GM12878 (cell line): ENCODE data around the gene DGCR8. TPM values are rescaled to one million over a fixed set of nuclear protein-coding genes. Genes with fewer than 3 reads are reported as not detected.
A peak's percentile ranks its signal among the peaks of the same experiment; 100 is the strongest.

Experiments
- ATAC-seq: fragments of 200-7000 bp; cut with Tn5 transposase; 3 replicates; pipeline ENCODE4 v1.9.1; 2020; ENCODE audit warnings: mild to moderate bottlenecking, moderate library complexity
- BruUV-seq: library from RNA; stranded (reverse); fragments of 400-500 nt; replicated peaks from 2 replicates; lab custom pipeline; 2021; lab: Mats Ljungman, UMichigan
- CTCF ChIA-PET: fragments of 300-600 bp; sonication (Branson Sonifier 250); formaldehyde crosslinking; extraction: SDS; loops from one replicate; lab custom pipeline; 2021; ENCODE audit warnings: inconsistent platforms; lab: Yijun Ruan, JAX
- POLR2A ChIA-PET: fragments of 350-600 bp; formaldehyde crosslinking; extraction: SDS; loops from one replicate; lab custom pipeline; 2021; ENCODE audit warnings: inconsistent platforms; lab: Charles Lee
- RAD21 ChIA-PET: fragments of 300-600 bp; sonication (Branson Sonifier 250); formaldehyde crosslinking; loops from one replicate; lab custom pipeline; 2023; ENCODE audit warnings: antibody characterized with exemption; ENCODE audit not compliant: unreplicated experiment; lab: Charles Lee
- SMC1A ChIA-PET: fragments of 300-600 bp; sonication (Branson Sonifier 250); formaldehyde crosslinking; loops from one replicate; lab custom pipeline; 2023; ENCODE audit not compliant: unreplicated experiment, uncharacterized antibody; lab: Charles Lee
- DNase-seq: peaks from one replicate; pipeline ENCODE4 v3.0.0-alpha.2; 2011; ENCODE audit warnings: low read depth, low spot score
- FAIRE-seq: peaks from 3 replicates; lab custom pipeline; 2011; peaks lifted over from hg19 to GRCh38; lab: Jason Lieb, UNC
- H2AFZ ChIP-seq: 2 replicates; pipeline ENCODE4 v1.6.0; 2011; ENCODE audit warnings: low read depth, low read length, control low read depth; ENCODE audit not compliant: control insufficient read depth
- H3K27ac ChIP-seq: 2 replicates; pipeline ENCODE4 v1.5.1; 2011; ENCODE audit warnings: control low read depth; ENCODE audit not compliant: control insufficient read depth, insufficient read depth
- H3K27me3 ChIP-seq, 2 experiments: replicated peaks in 1 of 2; 2 replicates each; pipeline versions ENCODE4 v1.6.0 to v1.6.1; 2011; ENCODE audit warnings: low read length in 1 of 2; ENCODE audit not compliant: control insufficient read depth in 2 of 2, insufficient read depth in 2 of 2
- H3K36me3 ChIP-seq, 2 experiments: 2 replicates each; pipeline ENCODE4 v1.5.1; 2011; ENCODE audit warnings: low read length in 1 of 2; ENCODE audit not compliant: control insufficient read depth in 2 of 2, insufficient read depth in 2 of 2
- H3K4me1 ChIP-seq: 2 replicates; pipeline ENCODE4 v1.6.1; 2011; ENCODE audit warnings: mild to moderate bottlenecking, low read length, moderate library complexity, mixed read lengths; ENCODE audit not compliant: control insufficient read depth, insufficient read depth
- H3K4me2 ChIP-seq: 2 replicates; pipeline ENCODE4 v1.6.0; 2011; ENCODE audit warnings: control low read depth; ENCODE audit not compliant: control insufficient read depth, insufficient read depth
- H3K4me3 ChIP-seq: fragments of 200-600 bp; sonication (generic); 2 replicates; pipeline ENCODE4 v1.5.1; 2016
- H3K79me2 ChIP-seq: 2 replicates; pipeline ENCODE4 v1.6.0; 2011; ENCODE audit warnings: low read length; ENCODE audit not compliant: control insufficient read depth, insufficient read depth
- H3K9ac ChIP-seq: 2 replicates; pipeline ENCODE4 v1.8.0; 2011; ENCODE audit warnings: low read length, control low read depth, mixed read lengths; ENCODE audit not compliant: control insufficient read depth, insufficient read depth
- H3K9me3 ChIP-seq: replicated peaks from 3 replicates; pipeline ENCODE4 v1.5.1; 2011; ENCODE audit warnings: mild to moderate bottlenecking, low read length; ENCODE audit not compliant: control insufficient read depth, insufficient read depth
- H4K20me1 ChIP-seq: 2 replicates; pipeline ENCODE4 v1.6.0; 2011; ENCODE audit not compliant: control insufficient read depth, insufficient read depth
- CBFB ChIP-seq: IDR thresholded peaks from 2 replicates; pipeline ENCODE4 v1.6.1; 2016; ENCODE audit warnings: antibody characterized with exemption, low read depth
- EGR1 ChIP-seq, 2 experiments: IDR thresholded peaks; 1 replicate in 1 of 2; 2 replicates in 1 of 2; pipeline ENCODE4 v1.6.1; 2011 to 2012; ENCODE audit warnings: low read depth in 2 of 2, low read length in 2 of 2, borderline replicate concordance in 1 of 2, mild to moderate bottlenecking in 1 of 2, moderate library complexity in 1 of 2
- IKZF1 ChIP-seq: fragments of 450-650 bp; conservative IDR thresholded peaks from 2 replicates; pipeline ENCODE4 v1.6.1; 2017; ENCODE audit warnings: antibody characterized with exemption, mild to moderate bottlenecking
- IKZF2 ChIP-seq, 2 experiments: fragments of 450-650 bp; IDR thresholded peaks; 2 replicates each; pipeline ENCODE4 v1.6.1; 2017; ENCODE audit warnings: mild to moderate bottlenecking in 2 of 2, moderate library complexity in 2 of 2
- JUND ChIP-seq: IDR thresholded peaks from 2 replicates; pipeline ENCODE4 v1.6.1; 2012; ENCODE audit warnings: low read depth, mild to moderate bottlenecking, low read length, improper control_type of control experiment, moderate library complexity
- MTA3 ChIP-seq: IDR thresholded peaks from 2 replicates; pipeline ENCODE4 v1.6.1; 2012; ENCODE audit warnings: low read length, inconsistent platforms, borderline replicate concordance
- POLR2AphosphoS5 ChIP-seq: IDR thresholded peaks from 2 replicates; pipeline ENCODE4 v1.6.1; 2011; ENCODE audit warnings: mild to moderate bottlenecking, low read length, inconsistent platforms
- POU2F2 ChIP-seq: IDR thresholded peaks from 3 replicates; pipeline ENCODE4 v1.6.1; 2011; ENCODE audit warnings: low read depth, mild to moderate bottlenecking, low read length, borderline replicate concordance
- RUNX3 ChIP-seq: IDR thresholded peaks from 2 replicates; pipeline ENCODE4 v1.6.1; 2012; ENCODE audit warnings: low read length, inconsistent platforms
- TCF7 ChIP-seq: IDR thresholded peaks from 2 replicates; pipeline ENCODE4 v1.6.1; 2014; ENCODE audit warnings: antibody characterized with exemption, borderline replicate concordance
- YBX1 ChIP-seq: fragments of 450-650 bp; IDR thresholded peaks from 2 replicates; pipeline ENCODE4 v1.6.1; 2016; ENCODE audit warnings: antibody characterized with exemption
- WGBS: methylation state at CpG from one replicate; pipeline ENCODE4 v1.1.6; 2016; ENCODE audit warnings: low lambda C conversion rate; ENCODE audit not compliant: insufficient replicate concordance, insufficient coverage; ENCODE audit errors: missing lambda C conversion rate; 5-methylcytosine and 5-hydroxymethylcytosine counted together
- in situ Hi-C: fragments of 300-500 bp; cut with MboI; formaldehyde crosslinking; loops from 9 replicates; pipeline ENCODE4 v1.14.3; 2018; ENCODE audit warnings: mixed read lengths
- intact Hi-C: fragments of 100-400 bp; cut with micrococcal nuclease; formaldehyde crosslinking; loops from one replicate; pipeline ENCODE4 v1.14.2; 2022; ENCODE audit not compliant: unreplicated experiment
- polyA plus RNA-seq, 11 experiments: library from polyadenylated mRNA; depleted of rRNA in 4 of 11; unstranded in 6 of 11; stranded (reverse) in 5 of 11; fragments of >200 nt; fragmentation: Nextera tagmentation in 4 of 11; fragmentation: Illumina TruSeq in 1 of 11; extraction: Ambion mirVana in 4 of 11; extraction: Trizol in 1 of 11; gene quantifications; 1 replicate in 1 of 11; 2 replicates in 10 of 11; pipeline versions ENCODE4 v1.2.1 to v1.2.3, GENCODE V29; 2011 to 2016; ENCODE audit warnings: inconsistent platforms in 2 of 11, missing spikeins in 2 of 11, low read depth in 1 of 11
- total RNA-seq, 4 experiments: library from RNA; depleted of rRNA in 3 of 4; stranded (reverse); fragments of >200 nt in 3 of 4; fragmentation: Illumina TruSeq in 1 of 4; extraction: Trizol in 1 of 4; gene quantifications; 2 replicates each; pipeline versions ENCODE4 v1.2.1 to v1.2.3, GENCODE V29; 2013 to 2021
- TF ChIP-seq, protein P1 (sequence below): fragments of 450-650 bp; IDR thresholded peaks from 2 replicates; pipeline ENCODE4 v1.6.1; 2017; ENCODE audit warnings: mild to moderate bottlenecking, low read depth, inconsistent platforms; ENCODE audit not compliant: poor library complexity, severe bottlenecking
- TF ChIP-seq, protein P2 (sequence below): IDR thresholded peaks from 2 replicates; pipeline ENCODE4 v1.6.1; 2012; ENCODE audit warnings: low read length, inconsistent platforms
- TF ChIP-seq, protein P3 (sequence below): IDR thresholded peaks from 2 replicates; pipeline ENCODE4 v1.6.1; 2011; ENCODE audit warnings: mild to moderate bottlenecking, low read depth, low read length, moderate library complexity; ENCODE audit not compliant: insufficient replicate concordance
- TF ChIP-seq, protein P4 (sequence below): fragments of 450-650 bp; IDR thresholded peaks from 2 replicates; pipeline ENCODE4 v1.6.1; 2014; ENCODE audit warnings: mild to moderate bottlenecking
- TF ChIP-seq, protein P5 (sequence below): fragments of 450-650 bp; IDR thresholded peaks from 2 replicates; pipeline ENCODE4 v1.6.1; 2018; ENCODE audit warnings: mild to moderate bottlenecking, low read depth, moderate library complexity; ENCODE audit not compliant: partially characterized antibody

Gene DGCR8
- total and polyA plus RNA-seq, 10 of the 15 experiments (the other 5 are each of a cell fraction or from before 2014, with no cell fraction given) = 1.2 to 35.1 (median 17.2) TPM

DNA sequence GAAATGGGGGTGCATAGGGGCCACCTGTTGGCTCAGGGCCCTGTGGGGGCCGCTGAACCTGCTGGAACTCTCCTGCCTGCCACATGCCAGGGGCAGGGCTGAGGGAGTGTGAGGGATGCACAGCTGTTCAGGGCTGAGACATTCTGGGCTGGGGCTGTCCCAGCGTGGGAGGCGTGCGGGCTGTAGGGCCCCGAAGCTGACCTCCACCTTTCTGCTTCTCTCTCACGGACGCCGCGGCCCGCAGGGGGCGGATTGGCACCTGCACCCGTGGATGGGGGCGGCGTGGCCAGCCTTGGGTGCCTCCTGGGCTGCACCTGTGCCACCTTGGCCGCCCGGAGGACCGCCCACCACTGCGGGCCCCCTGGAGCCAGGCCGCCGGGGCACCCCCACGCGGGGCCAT, 66.7 kb downstream of the DGCR8 start:
- Histone ChIP-seq H3K79me2 (no peaks in the 10 kb centered on the region), H3K9me3 (no peaks in the 10 kb centered on the region), H3K4me2 (no peak overlapping the region), H3K27ac (no peak overlapping the region), H4K20me1 (no peaks in the 10 kb centered on the region), H2AFZ (no peak overlapping the region), H3K4me1 (peaks cover 4% of the 10 kb centered on the region; the same call in 1 of the 2 replicates), H3K9ac (no peak overlapping the region), H3K4me3 (no peak overlapping the region), H3K27me3 (no peaks in the 10 kb centered on the region), H3K36me3 (no peaks in the 10 kb centered on the region)
- in situ Hi-C loops = no loop called here
- ChIA-PET RAD21 (interaction anchor here (1.0 to 1.5 kb wide), 2 partner anchors 10 to 100 kb away, joined by 3 to 4 read pairs; no protein-coding TSS in a partner anchor), CTCF (no interaction called here), SMC1A (no interaction called here), POLR2A (no interaction called here)
- no TSS peak for BruUV-seq
- intact Hi-C loops = no loop called here
- ATAC-seq (peak; percentile 88), DNase-seq (no peak), FAIRE-seq (no peak)
- WGBS = 6% methylated on average over 22 of the region's 22 CpGs
- TF ChIP-seq MTA3 = no peak
- TF ChIP-seq CBFB = no peak
- no peak for TF ChIP-seq JUND
- TF ChIP-seq, protein P1, sequence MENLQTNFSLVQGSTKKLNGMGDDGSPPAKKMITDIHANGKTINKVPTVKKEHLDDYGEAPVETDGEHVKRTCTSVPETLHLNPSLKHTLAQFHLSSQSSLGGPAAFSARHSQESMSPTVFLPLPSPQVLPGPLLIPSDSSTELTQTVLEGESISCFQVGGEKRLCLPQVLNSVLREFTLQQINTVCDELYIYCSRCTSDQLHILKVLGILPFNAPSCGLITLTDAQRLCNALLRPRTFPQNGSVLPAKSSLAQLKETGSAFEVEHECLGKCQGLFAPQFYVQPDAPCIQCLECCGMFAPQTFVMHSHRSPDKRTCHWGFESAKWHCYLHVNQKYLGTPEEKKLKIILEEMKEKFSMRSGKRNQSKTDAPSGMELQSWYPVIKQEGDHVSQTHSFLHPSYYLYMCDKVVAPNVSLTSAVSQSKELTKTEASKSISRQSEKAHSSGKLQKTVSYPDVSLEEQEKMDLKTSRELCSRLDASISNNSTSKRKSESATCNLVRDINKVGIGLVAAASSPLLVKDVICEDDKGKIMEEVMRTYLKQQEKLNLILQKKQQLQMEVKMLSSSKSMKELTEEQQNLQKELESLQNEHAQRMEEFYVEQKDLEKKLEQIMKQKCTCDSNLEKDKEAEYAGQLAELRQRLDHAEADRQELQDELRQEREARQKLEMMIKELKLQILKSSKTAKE = no peak
- TF ChIP-seq IKZF2 (IDR thresholded peaks at IDR 0.05) = no peak
- TF ChIP-seq, protein P2, sequence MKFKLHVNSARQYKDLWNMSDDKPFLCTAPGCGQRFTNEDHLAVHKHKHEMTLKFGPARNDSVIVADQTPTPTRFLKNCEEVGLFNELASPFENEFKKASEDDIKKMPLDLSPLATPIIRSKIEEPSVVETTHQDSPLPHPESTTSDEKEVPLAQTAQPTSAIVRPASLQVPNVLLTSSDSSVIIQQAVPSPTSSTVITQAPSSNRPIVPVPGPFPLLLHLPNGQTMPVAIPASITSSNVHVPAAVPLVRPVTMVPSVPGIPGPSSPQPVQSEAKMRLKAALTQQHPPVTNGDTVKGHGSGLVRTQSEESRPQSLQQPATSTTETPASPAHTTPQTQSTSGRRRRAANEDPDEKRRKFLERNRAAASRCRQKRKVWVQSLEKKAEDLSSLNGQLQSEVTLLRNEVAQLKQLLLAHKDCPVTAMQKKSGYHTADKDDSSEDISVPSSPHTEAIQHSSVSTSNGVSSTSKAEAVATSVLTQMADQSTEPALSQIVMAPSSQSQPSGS = no peak
- no peak for TF ChIP-seq YBX1
- no peak for TF ChIP-seq POLR2AphosphoS5
- TF ChIP-seq, protein P3, sequence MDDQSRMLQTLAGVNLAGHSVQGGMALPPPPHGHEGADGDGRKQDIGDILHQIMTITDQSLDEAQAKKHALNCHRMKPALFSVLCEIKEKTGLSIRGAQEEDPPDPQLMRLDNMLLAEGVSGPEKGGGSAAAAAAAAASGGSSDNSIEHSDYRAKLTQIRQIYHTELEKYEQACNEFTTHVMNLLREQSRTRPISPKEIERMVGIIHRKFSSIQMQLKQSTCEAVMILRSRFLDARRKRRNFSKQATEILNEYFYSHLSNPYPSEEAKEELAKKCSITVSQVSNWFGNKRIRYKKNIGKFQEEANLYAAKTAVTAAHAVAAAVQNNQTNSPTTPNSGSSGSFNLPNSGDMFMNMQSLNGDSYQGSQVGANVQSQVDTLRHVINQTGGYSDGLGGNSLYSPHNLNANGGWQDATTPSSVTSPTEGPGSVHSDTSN = no peak
- TF ChIP-seq, protein P4, sequence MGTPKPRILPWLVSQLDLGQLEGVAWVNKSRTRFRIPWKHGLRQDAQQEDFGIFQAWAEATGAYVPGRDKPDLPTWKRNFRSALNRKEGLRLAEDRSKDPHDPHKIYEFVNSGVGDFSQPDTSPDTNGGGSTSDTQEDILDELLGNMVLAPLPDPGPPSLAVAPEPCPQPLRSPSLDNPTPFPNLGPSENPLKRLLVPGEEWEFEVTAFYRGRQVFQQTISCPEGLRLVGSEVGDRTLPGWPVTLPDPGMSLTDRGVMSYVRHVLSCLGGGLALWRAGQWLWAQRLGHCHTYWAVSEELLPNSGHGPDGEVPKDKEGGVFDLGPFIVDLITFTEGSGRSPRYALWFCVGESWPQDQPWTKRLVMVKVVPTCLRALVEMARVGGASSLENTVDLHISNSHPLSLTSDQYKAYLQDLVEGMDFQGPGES = no peak
- TF ChIP-seq, protein P5, sequence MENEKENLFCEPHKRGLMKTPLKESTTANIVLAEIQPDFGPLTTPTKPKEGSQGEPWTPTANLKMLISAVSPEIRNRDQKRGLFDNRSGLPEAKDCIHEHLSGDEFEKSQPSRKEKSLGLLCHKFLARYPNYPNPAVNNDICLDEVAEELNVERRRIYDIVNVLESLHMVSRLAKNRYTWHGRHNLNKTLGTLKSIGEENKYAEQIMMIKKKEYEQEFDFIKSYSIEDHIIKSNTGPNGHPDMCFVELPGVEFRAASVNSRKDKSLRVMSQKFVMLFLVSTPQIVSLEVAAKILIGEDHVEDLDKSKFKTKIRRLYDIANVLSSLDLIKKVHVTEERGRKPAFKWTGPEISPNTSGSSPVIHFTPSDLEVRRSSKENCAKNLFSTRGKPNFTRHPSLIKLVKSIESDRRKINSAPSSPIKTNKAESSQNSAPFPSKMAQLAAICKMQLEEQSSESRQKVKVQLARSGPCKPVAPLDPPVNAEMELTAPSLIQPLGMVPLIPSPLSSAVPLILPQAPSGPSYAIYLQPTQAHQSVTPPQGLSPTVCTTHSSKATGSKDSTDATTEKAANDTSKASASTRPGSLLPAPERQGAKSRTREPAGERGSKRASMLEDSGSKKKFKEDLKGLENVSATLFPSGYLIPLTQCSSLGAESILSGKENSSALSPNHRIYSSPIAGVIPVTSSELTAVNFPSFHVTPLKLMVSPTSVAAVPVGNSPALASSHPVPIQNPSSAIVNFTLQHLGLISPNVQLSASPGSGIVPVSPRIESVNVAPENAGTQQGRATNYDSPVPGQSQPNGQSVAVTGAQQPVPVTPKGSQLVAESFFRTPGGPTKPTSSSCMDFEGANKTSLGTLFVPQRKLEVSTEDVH = no peak
- peak; percentile 63 for TF ChIP-seq IKZF1
- TF ChIP-seq POU2F2 = no peak
- TF ChIP-seq TCF7 = no peak
- TF ChIP-seq EGR1 (IDR thresholded peaks at IDR 0.05; ENCODE audit: borderline replicate concordance in 1 of 2, low read depth in 2 of 2, low read length in 2 of 2) = peak in 1 of 2 experiments; percentile 76; a peak in 2 of 3 replicates
- TF ChIP-seq RUNX3 = peak; percentile 39
